Liver (tissue), 9 donors: Measurements from ENCODE around the gene MAP2K4. TPM values are rescaled to one million over a fixed set of nuclear protein-coding genes. Genes with fewer than 3 reads are reported as not detected.

ENCODE experiments used
- DNase-seq: peaks from one replicate; pipeline ENCODE4 v3.0.0-alpha.2; 2017; ENCODE audit warnings: low spot score
- H3K27ac ChIP-seq, 2 donors: one replicate each; pipeline ENCODE4 v1.7.0; 2013; ENCODE audit warnings: inconsistent platforms in 2 of 2, low read length in 2 of 2, control low read depth in 1 of 2, low read depth in 1 of 2, mild to moderate bottlenecking in 1 of 2
- H3K27me3 ChIP-seq, 4 donors: one replicate each; pipeline versions ENCODE4 v1.6.1 to v1.7.0; 2013; ENCODE audit warnings: low read length in 3 of 4, inconsistent platforms in 1 of 4, mild to moderate bottlenecking in 1 of 4, moderate library complexity in 1 of 4; ENCODE audit not compliant: control insufficient read depth in 4 of 4, insufficient read depth in 4 of 4
- H3K36me3 ChIP-seq, 4 donors: one replicate each; pipeline versions ENCODE4 v1.6.1 to v1.7.0; 2013; ENCODE audit warnings: low read length in 3 of 4, mild to moderate bottlenecking in 3 of 4, low read depth in 1 of 4, moderate library complexity in 1 of 4; ENCODE audit not compliant: control insufficient read depth in 4 of 4, insufficient read depth in 3 of 4
- H3K4me1 ChIP-seq, 4 donors: one replicate each; pipeline versions ENCODE4 v1.6.1 to v1.7.0; 2013; ENCODE audit warnings: low read length in 3 of 4, mild to moderate bottlenecking in 3 of 4, moderate library complexity in 1 of 4; ENCODE audit not compliant: control insufficient read depth in 4 of 4, insufficient read depth in 4 of 4
- H3K4me3 ChIP-seq, 3 donors: one replicate each; pipeline versions ENCODE4 v1.6.1 to v1.7.0; 2013; ENCODE audit warnings: low read length in 3 of 3, control low read depth in 1 of 3, low read depth in 1 of 3, mild to moderate bottlenecking in 1 of 3
- H3K9ac ChIP-seq, 2 donors: one replicate each; pipeline ENCODE4 v1.7.0; 2013; ENCODE audit warnings: low read length in 2 of 2, mild to moderate bottlenecking in 2 of 2, moderate library complexity in 2 of 2, control low read depth in 1 of 2, low read depth in 1 of 2
- H3K9me3 ChIP-seq, 4 donors: one replicate each; pipeline versions ENCODE4 v1.6.1 to v1.7.0; 2013; ENCODE audit warnings: low read length in 3 of 4; ENCODE audit not compliant: control insufficient read depth in 4 of 4
- CTCF ChIP-seq: fragments of 150-350 bp; IDR thresholded peaks from 2 replicates; pipeline ENCODE4 v1.5.1; 2017; ENCODE audit warnings: improper control_type of control experiment, low read depth, low read length; ENCODE audit not compliant: missing input control
- EGR1 ChIP-seq, 2 donors: IDR thresholded peaks; 2 replicates each; pipeline ENCODE4 v1.6.1; 2016 to 2018; ENCODE audit warnings: antibody characterized with exemption in 2 of 2, low read depth in 2 of 2
- FOXA1 ChIP-seq: IDR thresholded peaks from 2 replicates; pipeline ENCODE4 v1.6.1; 2016; ENCODE audit warnings: antibody characterized with exemption
- FOXA2 ChIP-seq: IDR thresholded peaks from 2 replicates; pipeline ENCODE4 v1.6.1; 2016; ENCODE audit warnings: antibody characterized with exemption
- GABPA ChIP-seq, 2 donors: IDR thresholded peaks in 1 of 2; conservative IDR thresholded peaks in 1 of 2; 2 replicates each; pipeline ENCODE4 v1.6.1; 2016; ENCODE audit warnings: antibody characterized with exemption in 2 of 2, mild to moderate bottlenecking in 1 of 2, moderate library complexity in 1 of 2
- HNF4A ChIP-seq, 2 donors: conservative IDR thresholded peaks; 2 replicates each; pipeline ENCODE4 v1.6.1; 2016; ENCODE audit warnings: antibody characterized with exemption in 2 of 2, mild to moderate bottlenecking in 2 of 2
- HNF4G ChIP-seq: IDR thresholded peaks from 2 replicates; pipeline ENCODE4 v1.6.1; 2016; ENCODE audit warnings: antibody characterized with exemption
- JUND ChIP-seq, 2 donors: IDR thresholded peaks; 2 replicates each; pipeline ENCODE4 v1.6.1; 2016; ENCODE audit warnings: antibody characterized with exemption in 2 of 2
- MAX ChIP-seq: IDR thresholded peaks from 2 replicates; pipeline ENCODE4 v1.6.1; 2016; ENCODE audit warnings: antibody characterized with exemption
- NR2F2 ChIP-seq: IDR thresholded peaks from 2 replicates; pipeline ENCODE4 v1.6.1; 2016; ENCODE audit warnings: antibody characterized with exemption
- RAD21 ChIP-seq, 2 donors: IDR thresholded peaks; 2 replicates each; pipeline ENCODE4 v1.6.1; 2016; ENCODE audit warnings: antibody characterized with exemption in 2 of 2, mild to moderate bottlenecking in 2 of 2
- REST ChIP-seq: IDR thresholded peaks from 2 replicates; pipeline ENCODE4 v1.6.1; 2016; ENCODE audit warnings: antibody characterized with exemption, mild to moderate bottlenecking
- RXRA ChIP-seq, 2 donors: IDR thresholded peaks; 2 replicates each; pipeline ENCODE4 v1.6.1; 2017 to 2018; ENCODE audit warnings: antibody characterized with exemption in 2 of 2, mild to moderate bottlenecking in 1 of 2
- SP1 ChIP-seq: IDR thresholded peaks from 2 replicates; pipeline ENCODE4 v1.6.1; 2018; ENCODE audit warnings: antibody characterized with exemption, mild to moderate bottlenecking
- TAF1 ChIP-seq: conservative IDR thresholded peaks from 2 replicates; pipeline ENCODE4 v1.6.1; 2016; ENCODE audit warnings: antibody characterized with exemption, mild to moderate bottlenecking
- YY1 ChIP-seq: IDR thresholded peaks from 2 replicates; pipeline ENCODE4 v1.6.1; 2016; ENCODE audit warnings: antibody characterized with exemption, mild to moderate bottlenecking
- ZBTB33 ChIP-seq: IDR thresholded peaks from 2 replicates; pipeline ENCODE4 v1.6.1; 2016; ENCODE audit warnings: antibody characterized with exemption
- WGBS: extraction: QIAGEN DNeasy Blood & Tissue Kit; methylation state at CpG from one replicate; pipeline ENCODE4 v1.1.7; 2013; 5-methylcytosine and 5-hydroxymethylcytosine counted together
- polyA plus RNA-seq, 2 donors: library from polyadenylated mRNA; stranded (reverse) in 1 of 2; unstranded in 1 of 2; fragments of 200-250 nt in 1 of 2; fragments of >200 nt in 1 of 2; fragmentation: Nextera tagmentation in 1 of 2; extraction: Ambion mirVana in 1 of 2; gene quantifications; one replicate each; pipeline versions ENCODE4 v1.2.1 to v1.2.3, GENCODE V29; 2013 to 2015
- total RNA-seq, 2 donors: library from RNA; depleted of rRNA; stranded (reverse); fragments of >200 nt; gene quantifications; one replicate each; pipeline ENCODE4 v1.2.3, GENCODE V29; 2014
- donor health status: healthy.
- donor health status: healthy.
- donor health status: healthy.
- donor health status: healthy.
- donor health status: healthy.

MAP2K4 gene
- total and polyA plus RNA-seq, 4 donors: 9.2 to 23.8 (median 14.7) TPM

GRCh38 chr17:12053552-12053951 lies 32.9 kb downstream of the MAP2K4 start:
- Histone ChIP-seq H3K4me1 (no peaks in the 10 kb centered on the region), H3K27me3 (no peaks in the 10 kb centered on the region), H3K36me3 (peaks cover 0 to 2% (median under 1%) of the 10 kb centered on the region in 4 donors), H3K9ac (no peak overlapping the region), H3K9me3 (no peaks in the 10 kb centered on the region), H3K27ac (no peak overlapping the region), H3K4me3 (no peak overlapping the region)
- WGBS: 71% methylated on average over 3 of the region's 3 CpGs
- no peak for DNase-seq
- TF ChIP-seq REST (no peak), GABPA (IDR thresholded peaks at IDR 0.05 in 1 of 2, conservative IDR thresholded peaks at IDR 0.05 in 1 of 2) (no peak), RXRA (IDR thresholded peaks at IDR 0.05) (no peak), ZBTB33 (no peak), HNF4A (conservative IDR thresholded peaks at IDR 0.05) (no peak), FOXA1 (no peak), RAD21 (IDR thresholded peaks at IDR 0.05) (no peak), EGR1 (IDR thresholded peaks at IDR 0.05; ENCODE audit: low read depth in 2 of 2) (no peak), NR2F2 (no peak), FOXA2 (no peak), CTCF (no peak), TAF1 (no peak), JUND (IDR thresholded peaks at IDR 0.05) (no peak), SP1 (no peak), YY1 (no peak), MAX (no peak), HNF4G (no peak)

- Histone ChIP-seq H3K27me3 (no peaks in the 10 kb centered on the region), H3K27ac (no peak overlapping the region), H3K9ac (no peak overlapping the region), H3K36me3 (peaks cover 0 to 5% (median 2%) of the 10 kb centered on the region in 4 donors), H3K4me1 (no peaks in the 10 kb centered on the region), H3K4me3 (no peak overlapping the region), H3K9me3 (no peaks in the 10 kb centered on the region)
- DNase-seq: no peak
- no peak for TF ChIP-seq ZBTB33
- no peak for TF ChIP-seq RXRA (IDR thresholded peaks at IDR 0.05)
- no peak for TF ChIP-seq FOXA1
- TF ChIP-seq NR2F2: no peak
- no peak for TF ChIP-seq FOXA2
- no peak for TF ChIP-seq EGR1 (IDR thresholded peaks at IDR 0.05; ENCODE audit: low read depth in 2 of 2)
- no peak for TF ChIP-seq REST
- TF ChIP-seq JUND (IDR thresholded peaks at IDR 0.05): no peak
- no peak for TF ChIP-seq SP1
- TF ChIP-seq YY1: no peak
- no peak for TF ChIP-seq HNF4A (conservative IDR thresholded peaks at IDR 0.05)
These were observed 35.2 kb downstream of the MAP2K4 start for GRCh38 chr17:12055889-12056288.
